ENCODE data around the gene SMARCAD1.
A peak's percentile ranks its signal among the peaks of the same experiment; 100 is the strongest.

SMARCAD1 gene

DNA sequence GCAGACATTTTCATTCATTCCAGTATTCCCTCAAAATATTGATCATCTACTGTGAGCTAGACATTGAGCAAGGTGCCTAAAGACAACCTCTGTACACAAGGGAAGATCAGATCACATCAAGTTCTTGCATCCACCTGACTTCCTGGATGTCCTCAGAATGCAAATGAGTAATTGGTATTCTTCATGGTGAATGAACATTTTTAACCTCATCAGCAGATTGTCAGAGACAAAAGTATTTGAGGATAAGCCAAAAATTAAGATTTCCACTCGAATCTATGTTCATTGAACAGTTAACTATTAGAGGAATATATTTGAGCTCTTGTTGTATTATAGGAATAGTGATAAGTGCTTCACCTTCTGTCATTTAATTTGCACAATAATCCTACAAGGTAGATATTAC, 1.3 kb downstream of the SMARCAD1 start:
- ATAC-seq (replicated peaks) (no peak), DNase-seq (no peak)
- peak overlapping the region; percentile 89 to 97 for H3K4me3 Mint-ChIP-seq
- H3K27ac Mint-ChIP-seq: peak overlapping the region; percentile 97 to 99
- H3K9me3 Mint-ChIP-seq: no peaks in the 10 kb centered on the region
- peaks cover 20 to 40% of the 10 kb centered on the region in 2 donors for H3K4me1 Mint-ChIP-seq (ENCODE audit: low read depth in 2 of 2)
- H3K36me3 Mint-ChIP-seq (ENCODE audit: insufficient read depth): peaks cover 47% of the 10 kb centered on the region
- no peaks in the 10 kb centered on the region for H3K27me3 Mint-ChIP-seq

DNA sequence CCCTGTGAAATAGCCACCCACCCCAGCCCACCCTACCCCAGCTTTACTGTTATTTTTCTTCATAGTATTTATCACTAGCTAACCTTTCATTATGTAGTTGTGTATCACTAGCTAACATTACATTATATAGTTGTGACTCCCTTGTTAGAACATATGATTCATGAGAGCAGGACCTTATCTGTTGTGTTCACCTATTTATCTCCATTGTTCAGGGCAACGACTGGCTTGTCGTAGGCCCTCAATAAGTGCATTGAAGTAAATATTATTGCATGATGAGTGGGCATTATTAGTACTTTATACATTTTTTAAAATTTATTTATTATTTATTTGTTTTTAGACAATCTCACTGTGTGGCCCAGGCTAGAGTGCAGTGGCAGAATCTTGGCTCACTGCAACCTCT, 4.2 kb downstream of the SMARCAD1 start:
- peaks cover 32 to 56% of the 10 kb centered on the region in 2 donors for H3K4me1 Mint-ChIP-seq (ENCODE audit: low read depth in 2 of 2)
- ATAC-seq (replicated peaks) (no peak), DNase-seq (no peak)
- no peak overlapping the region for H3K4me3 Mint-ChIP-seq
- no peaks in the 10 kb centered on the region for H3K27me3 Mint-ChIP-seq
- no peaks in the 10 kb centered on the region for H3K9me3 Mint-ChIP-seq
- H3K36me3 Mint-ChIP-seq (ENCODE audit: insufficient read depth): peaks cover 63% of the 10 kb centered on the region
- no peak overlapping the region for H3K27ac Mint-ChIP-seq

GRCh38 chr4:94214703-94215319, 7.1 kb downstream of the SMARCAD1 start:
- no peaks in the 10 kb centered on the region for H3K9me3 Mint-ChIP-seq
- no peaks in the 10 kb centered on the region for H3K27me3 Mint-ChIP-seq
- peak overlapping the region; percentile 80 to 84 for H3K27ac Mint-ChIP-seq
- no peak for DNase-seq
- peaks cover 22 to 45% of the 10 kb centered on the region in 2 donors for H3K4me1 Mint-ChIP-seq (ENCODE audit: low read depth in 2 of 2)
- H3K36me3 Mint-ChIP-seq (ENCODE audit: insufficient read depth): peaks cover 46% of the 10 kb centered on the region
- ATAC-seq (replicated peaks): peak; percentile 78
- H3K4me3 Mint-ChIP-seq: peak overlapping the region in 1 of 2 donors; percentile 30

DNA sequence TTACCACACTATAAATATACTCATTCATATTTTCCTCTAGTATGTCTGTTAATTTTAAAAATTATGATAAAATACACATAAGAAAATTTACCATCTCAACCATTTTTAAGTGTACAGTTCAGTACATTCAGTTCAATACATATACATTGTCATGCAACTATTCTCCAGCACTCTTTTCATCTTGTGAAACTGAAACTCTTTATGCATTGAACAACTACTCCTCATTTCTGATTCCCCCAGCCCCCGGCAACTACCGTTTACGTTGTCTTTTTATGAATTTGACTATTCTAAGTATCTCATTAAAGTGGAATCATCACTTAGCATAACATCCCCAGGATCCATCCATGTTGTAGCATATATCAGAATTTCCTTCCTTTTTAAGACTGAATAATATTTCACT, 8.7 kb downstream of the SMARCAD1 start:
- ATAC-seq (replicated peaks): no peak
- Mint-ChIP-seq H3K4me1 (ENCODE audit: low read depth in 2 of 2) (peaks cover 22 to 42% of the 10 kb centered on the region in 2 donors), H3K36me3 (ENCODE audit: insufficient read depth) (peaks cover 34% of the 10 kb centered on the region)

GRCh38 chr4:94219402-94219801, 11.7 kb downstream of the SMARCAD1 start:
- Mint-ChIP-seq H3K9me3 (no peaks in the 10 kb centered on the region), H3K4me3 (no peak overlapping the region), H3K36me3 (ENCODE audit: insufficient read depth) (peaks cover 18% of the 10 kb centered on the region), H3K27me3 (no peaks in the 10 kb centered on the region), H3K27ac (no peak overlapping the region), H3K4me1 (ENCODE audit: low read depth in 2 of 2) (peaks cover 18 to 31% of the 10 kb centered on the region in 2 donors)
- no peak for DNase-seq
- no peak for ATAC-seq (replicated peaks)

More for the DNA sequence above, 8.7 kb downstream of the SMARCAD1 start:
- Mint-ChIP-seq H3K27ac (peak overlapping the region; percentile 1 to 3), H3K4me3 (peak overlapping the region in 1 of 2 donors; percentile 1), H3K9me3 (no peaks in the 10 kb centered on the region), H3K27me3 (no peaks in the 10 kb centered on the region)
- no peak for DNase-seq

DNA sequence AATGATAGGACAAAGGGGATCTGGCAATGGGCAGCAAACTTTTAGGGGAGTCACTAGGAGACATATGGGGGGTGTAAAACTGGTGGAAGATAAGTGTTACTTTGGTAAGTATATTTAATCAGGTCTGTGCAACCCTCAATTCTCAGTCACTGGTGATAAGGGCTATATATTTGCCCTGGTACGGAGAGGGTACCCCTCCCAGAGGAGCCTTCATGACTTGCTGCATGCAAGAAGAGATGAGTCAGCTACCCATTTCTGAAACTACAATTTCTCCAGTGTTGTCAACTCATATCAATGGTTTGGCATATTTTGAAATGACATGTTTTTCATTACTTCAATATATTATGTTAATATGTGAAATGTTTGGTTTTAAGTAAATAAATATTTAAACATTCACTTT, 14.3 kb downstream of the SMARCAD1 start:
- Mint-ChIP-seq H3K4me3 (no peak overlapping the region), H3K27ac (peak overlapping the region in 1 of 2 donors; percentile 14), H3K4me1 (ENCODE audit: low read depth in 2 of 2) (peaks cover 8 to 21% of the 10 kb centered on the region in 2 donors), H3K27me3 (no peaks in the 10 kb centered on the region), H3K36me3 (ENCODE audit: insufficient read depth) (peaks cover 3% of the 10 kb centered on the region), H3K9me3 (no peaks in the 10 kb centered on the region)
- DNase-seq: no peak
- ATAC-seq (replicated peaks): no peak

GRCh38 chr4:94225449-94225848, 17.8 kb downstream of the SMARCAD1 start:
- Mint-ChIP-seq H3K4me3 (no peak overlapping the region), H3K9me3 (no peaks in the 10 kb centered on the region), H3K4me1 (ENCODE audit: low read depth in 2 of 2) (peaks cover 7 to 25% of the 10 kb centered on the region in 2 donors), H3K36me3 (ENCODE audit: insufficient read depth) (peaks cover 3% of the 10 kb centered on the region), H3K27ac (peak overlapping the region in 1 of 2 donors; percentile 20), H3K27me3 (no peaks in the 10 kb centered on the region)
- ATAC-seq (replicated peaks) (no peak), DNase-seq (no peak)

GRCh38 chr4:94226763-94227162, 19.1 kb downstream of the SMARCAD1 start:
- peak overlapping the region in 1 of 2 donors; percentile 67 for H3K27ac Mint-ChIP-seq
- no peaks in the 10 kb centered on the region for H3K27me3 Mint-ChIP-seq
- H3K36me3 Mint-ChIP-seq (ENCODE audit: insufficient read depth): peaks cover 7% of the 10 kb centered on the region
- peaks cover 5 to 21% of the 10 kb centered on the region in 2 donors for H3K4me1 Mint-ChIP-seq (ENCODE audit: low read depth in 2 of 2)
- no peaks in the 10 kb centered on the region for H3K9me3 Mint-ChIP-seq
- DNase-seq (no peak), ATAC-seq (replicated peaks) (no peak)
- no peak overlapping the region for H3K4me3 Mint-ChIP-seq

DNA sequence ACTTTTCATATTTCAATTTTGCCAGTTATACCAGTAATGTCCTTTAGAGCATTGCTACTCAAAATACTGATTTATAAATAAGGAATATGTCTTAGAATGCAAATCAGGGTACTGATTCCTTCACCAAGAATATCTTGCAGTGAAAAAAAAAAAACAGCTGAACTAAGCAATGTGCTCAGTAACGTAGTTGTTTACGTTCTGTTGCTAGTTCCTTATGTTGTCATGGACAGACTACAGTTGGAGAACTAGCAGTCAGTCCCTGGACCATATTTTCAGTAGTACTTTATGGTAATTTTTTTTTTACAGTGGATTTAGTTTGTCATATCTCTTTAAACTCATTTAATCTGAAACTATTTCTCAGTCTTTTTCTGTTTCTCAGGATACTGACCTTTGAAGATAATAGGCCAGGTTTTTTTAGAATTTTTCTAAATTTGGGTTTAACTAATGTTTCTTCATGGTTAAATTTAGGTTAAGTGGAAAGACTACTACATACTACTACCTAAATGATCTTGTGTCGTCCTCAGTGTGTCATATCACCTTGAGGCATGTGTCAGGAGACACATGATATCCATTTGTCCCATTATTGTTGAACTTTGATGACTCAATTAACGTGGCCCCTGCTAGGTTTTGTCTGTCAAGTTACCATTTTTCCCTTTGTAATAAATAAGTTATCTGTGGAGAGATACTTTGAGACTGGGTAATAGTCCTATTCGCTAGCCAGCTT, 21.0 kb downstream of the SMARCAD1 start:
- H3K27ac Mint-ChIP-seq: no peak overlapping the region
- no peaks in the 10 kb centered on the region for H3K27me3 Mint-ChIP-seq
- no peaks in the 10 kb centered on the region for H3K9me3 Mint-ChIP-seq
- ATAC-seq (replicated peaks) (no peak), DNase-seq (no peak)
- H3K4me3 Mint-ChIP-seq: no peak overlapping the region
- peaks cover 10% of the 10 kb centered on the region for H3K36me3 Mint-ChIP-seq (ENCODE audit: insufficient read depth)
- H3K4me1 Mint-ChIP-seq (ENCODE audit: low read depth in 2 of 2): peaks cover 5 to 19% of the 10 kb centered on the region in 2 donors

DNA sequence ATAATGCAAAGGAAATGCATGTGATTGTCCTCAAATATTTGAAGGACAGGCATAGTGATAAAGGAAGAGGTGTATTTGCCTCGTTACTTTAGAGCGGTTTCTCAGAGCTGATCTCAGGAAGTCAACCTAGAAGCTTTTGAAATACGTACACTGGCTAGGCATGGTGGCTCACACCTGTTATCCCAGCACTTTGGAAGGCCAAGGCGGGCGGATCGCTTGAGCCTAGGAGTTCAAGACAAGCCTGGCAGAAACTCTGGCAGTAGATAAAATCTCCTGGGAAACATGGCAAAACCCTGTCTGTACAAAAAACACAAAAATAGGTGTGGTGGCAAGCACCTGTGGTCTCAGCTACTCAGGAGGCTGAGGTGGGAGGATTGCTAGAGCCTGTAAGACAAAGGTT, 24.9 kb downstream of the SMARCAD1 start:
- no peak for DNase-seq
- peaks cover 2 to 4% of the 10 kb centered on the region in 2 donors for H3K4me1 Mint-ChIP-seq (ENCODE audit: low read depth in 2 of 2)
- no peaks in the 10 kb centered on the region for H3K9me3 Mint-ChIP-seq
- no peaks in the 10 kb centered on the region for H3K27me3 Mint-ChIP-seq
- no peak overlapping the region for H3K4me3 Mint-ChIP-seq
- H3K27ac Mint-ChIP-seq: peak overlapping the region in 1 of 2 donors; percentile 54
- peaks cover 37% of the 10 kb centered on the region for H3K36me3 Mint-ChIP-seq (ENCODE audit: insufficient read depth)
- no peak for ATAC-seq (replicated peaks)

DNA sequence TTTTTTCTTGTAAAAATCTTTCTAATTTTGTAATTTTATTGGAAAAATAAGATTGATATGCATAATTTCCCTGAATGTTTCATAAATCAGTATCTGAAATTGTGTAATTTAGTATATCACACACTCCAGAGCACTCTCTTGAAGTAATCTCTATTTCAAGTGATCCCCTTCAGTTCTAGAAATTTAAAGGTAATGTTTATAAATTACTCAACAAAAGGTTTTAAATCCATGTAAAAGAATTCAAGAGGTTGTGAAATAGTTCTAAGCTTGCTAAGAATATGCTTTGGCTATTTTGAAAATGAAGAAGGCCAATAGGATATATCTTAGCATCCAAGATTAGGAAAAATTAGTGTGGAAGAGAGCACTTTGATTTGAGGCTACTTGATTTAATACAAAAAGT, 28.2 kb downstream of the SMARCAD1 start:
- no peak overlapping the region for H3K4me3 Mint-ChIP-seq
- no peaks in the 10 kb centered on the region for H3K4me1 Mint-ChIP-seq (ENCODE audit: low read depth in 2 of 2)
- DNase-seq (no peak), ATAC-seq (replicated peaks) (no peak)
- no peaks in the 10 kb centered on the region for H3K9me3 Mint-ChIP-seq
- no peaks in the 10 kb centered on the region for H3K27me3 Mint-ChIP-seq
- H3K27ac Mint-ChIP-seq: no peak overlapping the region
- peaks cover 60% of the 10 kb centered on the region for H3K36me3 Mint-ChIP-seq (ENCODE audit: insufficient read depth)

- DNase-seq (no peak), ATAC-seq (replicated peaks) (no peak)
- Mint-ChIP-seq H3K27me3 (no peaks in the 10 kb centered on the region), H3K4me3 (no peak overlapping the region), H3K9me3 (no peaks in the 10 kb centered on the region), H3K27ac (no peak overlapping the region), H3K36me3 (ENCODE audit: insufficient read depth) (peaks cover 60% of the 10 kb centered on the region), H3K4me1 (ENCODE audit: low read depth in 2 of 2) (no peaks in the 10 kb centered on the region)
Observed at GRCh38 chr4:94237271-94237670, 29.6 kb downstream of the SMARCAD1 start.

GRCh38 chr4:94238160-94238559, 30.5 kb downstream of the SMARCAD1 start:
- H3K36me3 Mint-ChIP-seq (ENCODE audit: insufficient read depth): peaks cover 68% of the 10 kb centered on the region
- no peak overlapping the region for H3K27ac Mint-ChIP-seq
- no peak overlapping the region for H3K4me3 Mint-ChIP-seq
- ATAC-seq (replicated peaks) (no peak), DNase-seq (no peak)
- no peaks in the 10 kb centered on the region for H3K27me3 Mint-ChIP-seq
- H3K9me3 Mint-ChIP-seq: no peaks in the 10 kb centered on the region
- H3K4me1 Mint-ChIP-seq (ENCODE audit: low read depth in 2 of 2): no peaks in the 10 kb centered on the region

- Mint-ChIP-seq H3K27ac (peak overlapping the region in 1 of 2 donors; percentile 3), H3K4me3 (no peak overlapping the region), H3K4me1 (ENCODE audit: low read depth in 2 of 2) (no peaks in the 10 kb centered on the region), H3K36me3 (ENCODE audit: insufficient read depth) (peaks cover 65% of the 10 kb centered on the region), H3K9me3 (no peaks in the 10 kb centered on the region), H3K27me3 (no peaks in the 10 kb centered on the region)
- DNase-seq: no peak
- no peak for ATAC-seq (replicated peaks)
Observed at GRCh38 chr4:94240384-94240783, 32.7 kb downstream of the SMARCAD1 start.

All from effector memory CD8-positive, alpha-beta T cell (primary cell).